ENCODE results near the gene DCLK1.
"Not testable (repeated sequence)": the region's sequence is repeated elsewhere in the genome, so short reads cannot be mapped to it uniquely, and the experiment has no call there.

Gene DCLK1

DNA sequence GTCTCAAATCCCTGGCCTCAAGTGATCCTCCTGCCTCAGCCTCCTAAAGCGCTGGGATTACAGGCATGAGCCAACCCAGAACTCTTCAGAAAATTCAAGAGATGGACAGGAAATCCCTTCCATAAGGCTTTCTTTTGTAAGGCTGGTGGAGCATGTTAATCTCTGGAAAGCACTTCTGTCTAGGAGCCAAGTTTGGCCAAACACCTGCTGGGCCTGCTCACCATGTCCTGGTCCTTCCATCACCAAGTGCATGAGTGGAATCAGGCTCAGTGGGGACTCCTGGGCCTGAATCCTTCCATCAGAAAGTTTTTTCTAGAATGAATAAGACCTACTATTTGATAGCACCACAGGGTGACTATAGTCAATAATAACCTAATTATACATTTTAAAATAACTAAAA lies 148.0 kb downstream of the DCLK1 start:
- DNase-seq = no peak

DNA sequence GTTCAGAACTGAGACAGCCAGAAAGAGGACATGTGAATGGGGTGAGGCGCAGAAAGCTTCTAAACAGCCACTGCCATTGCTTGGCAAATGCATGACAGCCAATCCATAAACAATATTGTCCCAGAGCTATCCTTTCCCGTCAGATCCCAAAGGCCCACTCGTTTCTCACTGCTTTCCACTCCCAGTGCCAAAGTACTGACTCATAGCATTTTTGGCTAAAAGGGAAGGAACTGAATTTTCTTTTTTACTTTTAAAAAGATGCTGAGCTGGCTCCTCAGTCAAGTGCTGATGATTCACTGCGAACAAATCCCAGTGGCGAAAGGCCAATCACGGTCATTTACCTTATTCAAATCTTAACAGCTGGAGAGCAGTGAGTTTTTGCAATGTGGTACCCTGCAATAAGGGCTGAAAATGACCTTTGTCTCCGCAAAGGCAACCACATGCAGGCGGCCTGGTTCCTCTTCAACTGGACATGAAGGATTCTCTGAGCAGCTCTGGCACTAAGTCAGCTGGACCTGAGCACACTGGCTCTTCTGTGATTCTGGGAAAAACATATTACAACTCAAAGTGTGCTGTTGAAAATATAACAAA lies 151.7 kb downstream of the DCLK1 start:
- DNase-seq = peak; percentile 21

DNA sequence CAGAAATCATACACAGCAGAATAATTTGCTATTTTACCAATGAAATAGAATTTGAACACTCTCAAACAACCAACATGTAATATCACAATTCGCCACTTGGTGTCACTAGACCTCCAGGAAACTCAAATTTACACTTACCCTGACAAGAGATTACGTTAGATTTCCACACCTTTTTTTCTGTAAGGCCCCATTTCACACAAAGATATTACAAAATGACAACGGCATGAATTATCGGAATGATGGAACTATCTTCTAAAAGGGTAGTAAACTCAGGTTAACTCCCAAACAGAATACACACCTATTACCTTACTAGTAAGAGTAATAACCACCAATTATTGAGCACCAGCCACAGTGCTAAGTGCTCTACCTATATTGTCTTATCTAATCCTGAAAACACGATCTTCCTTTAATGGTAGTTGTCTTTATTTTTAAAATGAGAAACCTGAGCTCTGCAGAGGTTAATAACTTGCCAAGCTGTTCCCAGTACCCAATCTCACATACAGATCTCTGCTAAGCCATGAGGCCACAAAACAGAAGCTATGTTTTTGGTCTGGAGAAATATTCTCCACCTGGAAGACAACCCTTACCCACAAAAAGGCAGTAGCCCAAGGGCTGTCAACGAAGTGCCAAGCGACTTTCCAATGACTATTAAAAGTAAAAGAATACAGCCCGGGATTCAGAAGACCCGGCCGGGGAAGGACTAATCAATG lies 152.4 kb downstream of the DCLK1 start:
- peak; percentile 44 for DNase-seq

DNA sequence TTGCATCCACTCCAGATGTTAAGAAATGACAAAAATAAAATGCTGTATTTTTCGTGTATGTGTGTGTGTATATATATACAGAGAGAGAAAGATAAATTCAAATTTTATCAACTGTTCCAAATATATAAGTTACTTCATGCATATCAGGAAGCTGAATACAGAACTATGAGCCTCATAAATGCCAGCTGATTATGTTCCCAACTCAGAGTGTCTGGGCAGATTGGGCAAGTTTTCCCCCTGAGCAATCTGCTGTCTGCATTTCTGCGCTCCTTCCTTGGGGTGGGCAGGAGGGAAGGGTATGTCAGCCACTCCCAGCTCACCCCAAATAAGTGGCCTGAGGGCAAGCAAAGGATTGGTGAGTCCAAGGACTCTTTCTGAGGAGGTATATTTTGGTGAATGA lies 154.1 kb downstream of the DCLK1 start:
- DNase-seq = no peak

DNA sequence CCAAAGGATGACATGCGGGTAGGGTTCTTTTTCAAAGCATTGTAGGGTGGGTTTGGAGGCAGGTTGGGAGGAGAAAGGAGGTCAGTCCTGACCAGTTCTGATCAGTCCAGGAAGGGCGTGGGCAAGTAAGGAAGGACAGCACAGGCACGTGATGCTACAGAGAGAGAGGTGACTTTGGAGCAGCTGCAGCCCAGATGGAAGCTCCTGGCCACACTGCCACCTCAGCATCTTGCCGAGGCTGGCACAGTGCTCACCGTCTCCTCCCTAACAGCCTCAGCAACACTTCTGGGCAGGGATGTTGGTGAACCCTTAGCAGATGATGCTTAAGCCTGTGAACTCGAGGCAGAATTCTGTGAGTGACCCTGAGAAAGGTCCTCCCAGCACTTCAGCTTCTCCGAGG lies 155.1 kb downstream of the DCLK1 start:
- no peak for DNase-seq

DNA sequence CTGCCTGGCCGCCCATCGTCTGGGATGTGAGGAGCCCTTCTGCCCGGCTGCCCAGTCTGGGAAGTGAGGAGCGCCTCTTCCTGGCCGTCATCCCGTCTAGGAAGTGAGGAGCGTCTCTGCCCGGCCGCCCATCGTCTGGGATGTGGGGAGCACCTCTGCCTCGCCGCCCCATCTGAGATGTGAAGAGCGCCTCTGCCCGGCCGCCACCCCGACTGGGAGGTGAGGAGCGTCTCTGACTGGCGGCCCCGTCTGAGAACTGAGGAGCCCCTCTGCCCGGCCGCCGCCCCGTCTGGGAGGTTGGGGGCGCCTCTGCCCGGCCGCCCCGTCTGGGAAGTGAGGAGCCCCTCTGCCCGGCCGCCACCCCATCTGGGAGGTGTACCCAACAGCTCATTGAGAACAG lies 164.2 kb downstream of the DCLK1 start:
- DNase-seq = not testable (repeated sequence)

DNA sequence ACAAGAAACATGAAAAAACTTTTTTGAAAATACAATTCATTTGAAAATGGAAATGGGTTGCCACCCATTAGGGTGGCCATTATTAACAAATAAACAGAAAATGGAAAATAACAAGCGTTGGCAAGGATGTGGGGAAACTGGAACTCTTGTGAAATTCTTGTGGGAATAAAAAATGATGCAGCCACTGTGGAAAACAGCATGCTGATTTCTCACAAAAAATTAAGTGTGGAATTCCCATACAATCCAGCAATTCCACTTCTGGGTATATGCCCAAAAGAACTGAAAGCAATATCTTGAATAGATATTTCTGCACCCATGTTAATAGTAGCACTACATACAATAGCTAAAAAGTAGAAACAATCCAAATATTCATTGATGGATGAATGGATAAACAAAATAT lies 165.2 kb downstream of the DCLK1 start:
- no peak for DNase-seq

DNA sequence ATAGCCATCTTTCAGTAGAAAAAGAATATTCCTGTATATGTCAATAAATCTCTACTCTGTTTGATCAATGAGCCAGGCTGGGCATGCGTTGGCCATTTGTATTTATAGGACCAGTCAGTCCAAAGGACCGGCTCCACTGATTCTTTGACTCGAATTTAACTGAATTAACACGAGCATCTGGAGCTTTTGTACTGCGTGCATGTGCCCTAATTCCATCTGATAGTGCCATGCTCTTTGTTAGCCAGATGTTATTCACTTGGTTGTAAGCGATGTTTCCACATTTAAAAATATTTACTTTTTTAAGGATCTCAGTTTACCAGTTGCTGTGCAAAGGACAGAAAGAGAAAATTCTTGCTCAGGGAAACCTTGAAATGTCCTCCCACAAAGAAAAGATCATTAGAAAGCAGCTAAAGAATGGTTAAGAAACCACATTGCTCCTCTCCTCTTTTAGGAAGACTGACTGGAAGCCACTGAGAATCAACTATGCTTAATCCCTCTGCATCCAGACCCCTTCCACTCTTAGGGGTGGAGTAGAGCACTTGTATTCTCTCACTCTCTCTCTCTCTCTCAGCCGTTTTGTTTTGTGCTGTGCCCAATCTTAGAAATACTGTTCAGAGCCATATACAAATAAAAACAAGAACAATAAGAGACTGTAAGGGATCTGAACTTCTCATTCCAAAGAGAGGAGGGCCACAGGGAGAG lies 165.8 kb downstream of the DCLK1 start:
- no peak for DNase-seq

DNA sequence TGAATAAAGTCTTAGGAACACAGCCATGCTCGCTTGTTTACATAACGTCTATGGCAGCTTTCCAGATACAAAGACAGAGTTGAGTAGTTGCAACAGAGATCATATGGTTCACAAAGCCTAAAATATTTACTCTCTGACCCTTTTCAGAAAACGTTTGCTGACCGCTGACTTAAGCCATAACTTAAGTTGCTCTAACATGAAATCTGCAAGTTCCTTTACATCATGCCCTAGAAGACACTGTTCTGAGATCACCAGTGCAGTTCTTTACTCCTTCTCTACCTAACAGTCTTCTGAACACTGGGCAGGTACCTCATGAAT lies 166.4 kb downstream of the DCLK1 start:
- DNase-seq = no peak

DNA sequence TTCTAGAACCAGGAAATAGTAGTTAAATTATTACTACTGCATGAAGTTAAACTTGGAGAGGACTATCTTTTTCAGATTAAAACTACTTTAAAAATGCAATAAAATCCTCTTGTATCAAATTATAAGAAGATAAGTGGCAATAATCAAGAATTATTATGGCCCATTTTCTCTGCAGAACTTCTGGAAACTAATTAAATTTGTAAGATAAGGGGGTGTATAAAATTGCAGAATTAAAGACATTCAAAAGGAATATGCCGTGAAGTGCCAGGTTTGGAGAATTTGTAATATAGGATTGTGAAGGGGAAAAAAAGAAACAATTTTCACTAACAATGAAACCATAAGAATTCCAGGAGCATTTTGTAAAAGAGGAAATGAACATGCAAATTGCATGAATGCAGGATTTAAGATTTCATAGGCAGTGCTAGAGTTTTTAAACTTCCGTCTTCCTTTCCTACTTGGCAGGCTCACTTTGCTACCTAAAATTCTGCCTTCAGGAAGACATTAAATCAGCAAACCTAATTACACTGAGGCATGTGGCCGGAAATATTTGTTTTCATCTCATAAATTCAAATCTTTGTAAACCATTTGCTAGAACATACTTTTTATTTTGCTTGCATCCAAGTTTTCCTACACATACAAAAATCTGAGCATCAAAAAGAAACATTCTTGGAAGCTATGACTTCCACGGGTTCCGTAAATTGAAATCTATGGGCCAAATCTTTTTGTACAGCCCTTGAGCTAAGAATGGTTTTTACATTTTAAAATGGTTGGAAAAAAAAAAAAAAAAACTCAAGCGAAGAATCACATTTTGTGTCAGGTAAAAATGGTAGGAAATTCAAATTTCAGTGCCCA lies 166.9 kb downstream of the DCLK1 start:
- DNase-seq = no peak

DNA sequence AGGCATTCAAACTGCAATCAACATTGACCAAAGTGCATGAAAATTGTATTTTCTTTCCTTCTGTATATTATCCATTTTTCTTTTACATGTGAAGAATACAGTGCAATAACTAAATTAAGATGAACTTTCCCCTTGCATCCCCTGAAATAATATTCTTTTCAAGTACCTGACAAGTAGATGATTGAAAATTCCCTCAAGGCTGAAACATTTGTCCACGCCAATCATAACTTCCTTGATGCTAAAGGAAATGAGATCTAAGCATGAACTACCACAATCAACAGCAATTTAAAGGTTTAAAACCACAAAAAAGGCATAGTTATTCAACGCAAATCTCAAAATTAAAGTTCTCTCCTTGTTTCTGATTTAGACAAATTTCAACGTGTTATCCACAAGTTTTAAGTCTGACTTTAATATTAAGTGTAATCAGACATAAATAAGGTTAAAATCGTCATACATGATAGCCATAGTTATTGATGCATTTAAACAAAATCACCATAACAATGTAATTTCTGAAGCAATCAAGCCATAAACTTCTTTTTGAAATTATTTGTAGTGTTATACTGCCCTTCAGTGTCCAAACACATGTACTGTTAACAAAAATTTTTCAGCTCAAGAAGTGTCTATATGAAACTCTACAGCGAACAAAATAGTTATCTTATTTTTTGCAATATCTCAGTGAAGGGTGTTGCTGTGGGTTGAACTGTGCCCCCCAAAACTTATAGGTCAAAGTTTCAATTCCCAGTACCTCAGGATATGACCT lies 169.5 kb downstream of the DCLK1 start:
- no peak for DNase-seq

DNA sequence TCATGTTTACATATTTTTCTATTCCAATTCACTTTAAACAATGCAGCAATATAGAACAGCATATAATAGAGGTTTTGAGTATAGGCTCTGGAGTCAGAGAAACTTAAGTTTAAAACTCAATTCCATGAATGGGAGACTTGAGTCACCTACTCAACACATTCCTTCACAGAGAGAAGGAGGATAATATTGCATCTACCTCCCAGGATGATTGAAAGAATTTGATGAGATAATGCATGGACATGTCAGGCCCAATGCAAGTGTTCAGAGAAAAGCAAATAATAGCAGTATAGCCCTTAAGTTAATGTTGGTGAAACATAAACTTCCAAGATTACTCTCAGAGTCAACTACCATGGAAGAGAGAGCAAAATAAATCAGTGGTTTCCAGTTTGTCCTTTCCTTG lies 170.2 kb downstream of the DCLK1 start:
- no peak for DNase-seq

DNA sequence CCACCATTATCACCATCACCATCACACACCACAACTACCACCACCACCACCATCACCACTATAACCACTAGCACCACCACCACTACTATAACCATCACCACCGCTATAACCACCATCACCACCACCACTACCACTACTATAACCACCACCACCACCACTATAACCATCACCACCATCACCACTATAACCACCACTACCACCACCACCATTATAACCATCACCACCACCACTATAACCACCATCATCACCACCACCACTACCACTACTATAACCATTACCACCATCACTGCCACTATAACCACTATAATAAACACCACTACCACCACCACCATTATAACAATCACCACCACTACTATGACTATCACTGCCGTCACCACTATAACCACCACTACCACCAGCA lies 173.2 kb downstream of the DCLK1 start:
- no peak for DNase-seq

DNA sequence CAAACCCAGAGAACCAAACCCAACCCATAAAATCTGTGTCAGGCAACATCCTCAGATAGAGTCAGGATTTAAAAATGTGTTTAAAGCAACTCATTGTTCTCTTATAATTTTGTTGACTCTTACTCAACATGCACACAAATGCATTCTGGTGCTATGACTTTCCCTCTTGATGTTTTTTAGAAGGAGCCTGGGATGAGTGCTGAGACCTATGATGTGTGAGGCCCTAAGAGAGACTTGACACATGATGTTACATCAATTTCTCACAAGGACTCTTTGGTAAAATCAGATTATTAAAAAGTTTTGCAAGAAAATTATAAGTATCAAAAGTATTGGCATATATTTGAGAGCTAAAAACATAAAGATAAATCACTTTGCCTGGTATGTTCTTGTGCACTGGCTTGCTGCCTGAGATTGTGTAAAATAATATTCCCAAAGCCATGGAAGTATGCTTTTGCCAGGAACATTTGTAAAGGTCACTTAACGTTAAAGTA lies 173.9 kb downstream of the DCLK1 start:
- no peak for DNase-seq

DNA sequence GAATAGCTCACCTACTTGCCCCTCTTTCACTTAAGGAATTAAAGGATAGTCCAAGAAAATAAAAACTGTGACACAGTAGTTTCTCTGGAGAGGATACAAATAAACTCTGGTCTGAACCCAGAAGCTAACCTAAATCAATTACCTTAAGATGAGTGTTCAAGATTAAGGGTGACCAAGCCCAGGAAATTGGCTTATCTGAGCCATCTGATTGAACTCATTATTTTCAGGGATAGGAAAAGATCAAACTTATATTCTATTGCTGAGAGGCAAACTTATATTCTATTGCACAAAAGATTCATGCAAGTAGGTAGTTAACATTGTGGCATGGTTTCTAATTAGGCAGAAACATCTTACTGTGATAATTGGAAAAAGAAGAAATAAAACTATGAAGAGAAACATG lies 175.1 kb downstream of the DCLK1 start:
- DNase-seq = no peak

DNA sequence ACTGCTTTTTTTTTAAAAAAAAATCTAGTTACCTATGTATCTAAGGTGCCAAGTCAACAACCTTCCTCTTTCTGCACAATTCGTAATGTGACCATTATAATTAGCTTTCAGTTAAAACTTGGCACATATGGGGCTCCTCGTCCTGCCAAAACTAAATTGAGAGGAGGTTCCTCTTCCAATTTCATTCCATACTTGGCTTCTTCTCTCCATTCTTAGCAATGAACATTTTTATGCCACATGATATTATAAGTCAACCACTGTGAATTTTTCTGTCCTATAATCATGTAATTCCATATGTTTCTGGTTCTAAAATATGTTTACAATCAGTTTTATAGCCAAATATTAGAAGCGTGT lies 177.0 kb downstream of the DCLK1 start:
- DNase-seq = no peak

DNA sequence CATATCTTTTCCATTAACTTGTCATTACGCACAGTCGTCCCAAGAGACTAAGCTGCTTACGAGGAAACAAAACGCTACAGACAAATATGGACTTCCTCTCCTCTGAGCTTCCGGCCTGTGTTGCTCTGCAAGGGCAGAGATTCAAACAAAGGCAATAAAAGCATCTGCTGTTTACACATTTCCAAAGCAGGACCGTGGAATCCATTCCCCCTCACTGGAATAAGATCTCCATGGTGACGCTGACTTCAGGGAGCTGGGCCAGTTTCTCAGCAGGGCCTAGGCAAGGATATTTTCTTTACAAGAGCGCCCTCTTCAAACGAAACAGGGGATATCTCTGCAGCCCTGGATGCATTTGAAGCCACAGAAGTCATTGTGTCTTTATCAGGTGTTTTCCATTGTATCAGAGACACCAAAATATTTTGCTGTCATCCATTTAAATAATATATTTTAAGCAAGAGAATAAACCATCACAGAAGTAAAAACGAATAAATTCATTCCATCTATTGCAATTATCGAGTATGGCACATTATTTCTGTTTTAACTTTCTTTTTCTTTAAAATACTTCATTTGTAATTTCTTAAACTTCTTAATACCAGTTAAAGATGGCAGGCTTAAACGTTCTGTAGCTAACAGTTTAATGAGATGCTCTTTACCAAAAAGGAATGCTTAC lies 177.5 kb downstream of the DCLK1 start:
- no peak for DNase-seq

DNA sequence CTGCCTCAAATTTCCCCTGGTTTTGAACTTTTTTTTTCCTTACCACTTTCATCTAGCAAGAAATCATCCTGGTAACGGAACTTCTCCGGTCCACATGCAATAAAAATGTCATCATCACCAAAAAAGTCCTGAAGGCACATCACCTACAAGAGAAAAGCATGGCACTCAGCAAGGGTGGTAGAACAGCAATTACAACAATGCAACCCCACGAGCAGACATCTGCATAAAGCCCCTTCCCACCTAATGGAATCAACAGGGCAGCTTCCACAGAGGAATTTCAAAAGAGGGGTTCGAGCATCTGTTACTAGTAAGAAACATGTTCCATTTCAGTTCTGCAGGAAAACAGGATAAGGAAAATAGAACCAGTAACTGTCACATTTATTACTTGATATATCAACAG lies 183.9 kb downstream of the DCLK1 start:
- no peak for DNase-seq

DNA sequence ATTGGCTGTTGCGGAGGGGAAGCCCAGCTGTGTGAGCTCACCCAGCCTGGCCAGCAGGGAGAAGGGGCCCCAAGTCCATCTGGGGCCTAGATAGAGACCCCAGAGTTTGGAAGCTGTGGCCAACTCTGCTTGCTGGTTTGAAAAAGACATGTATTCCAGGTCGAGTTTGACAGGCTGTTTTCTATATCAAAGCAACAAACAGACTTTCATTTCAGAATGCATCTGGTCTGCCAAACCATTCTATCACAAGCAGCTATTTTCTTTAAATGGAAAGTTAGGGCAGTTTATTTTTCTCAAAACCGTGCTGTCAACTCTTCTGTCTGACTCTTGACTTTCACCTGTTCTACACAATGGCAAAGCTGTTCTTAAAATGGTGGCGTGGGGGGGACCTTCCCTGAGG lies 185.8 kb downstream of the DCLK1 start:
- DNase-seq = no peak

DNA sequence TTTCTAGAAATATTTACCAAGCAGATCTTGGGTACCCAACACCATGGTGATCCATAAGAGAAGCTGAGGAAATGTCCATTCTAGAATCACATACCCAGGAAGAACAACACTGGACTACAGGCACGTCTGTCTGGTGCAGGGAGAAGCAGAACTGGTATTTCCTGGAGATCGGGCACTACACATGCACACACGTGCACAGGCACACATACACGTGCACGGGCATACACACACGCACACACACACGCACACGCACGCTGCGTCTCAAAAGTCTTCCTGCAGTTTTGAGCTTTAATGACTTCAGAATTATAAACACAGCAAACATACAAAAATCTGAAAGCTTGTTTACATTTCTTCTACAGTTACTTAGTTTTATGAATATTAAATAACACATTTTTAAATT lies 189.8 kb downstream of the DCLK1 start:
- no peak for DNase-seq

DNA sequence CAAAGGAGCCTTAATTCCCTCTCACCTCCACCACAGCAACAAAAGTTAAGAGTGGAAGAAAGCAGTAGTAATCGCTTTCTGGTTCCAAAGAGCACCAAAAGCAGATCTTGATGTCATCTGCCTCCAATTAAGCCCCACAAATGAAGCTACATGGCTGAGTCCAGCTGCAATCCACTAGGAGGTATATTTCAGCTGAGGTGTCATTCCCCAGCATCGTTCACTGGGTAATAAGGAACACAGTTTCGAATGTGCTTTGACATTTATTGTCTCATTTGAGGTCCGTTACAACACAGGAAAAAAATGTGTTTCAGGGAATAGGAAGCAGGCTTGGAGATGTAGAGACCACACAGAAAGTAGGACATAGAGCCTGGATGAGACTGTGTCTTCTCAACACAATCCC lies 190.4 kb downstream of the DCLK1 start:
- no peak for DNase-seq

DNA sequence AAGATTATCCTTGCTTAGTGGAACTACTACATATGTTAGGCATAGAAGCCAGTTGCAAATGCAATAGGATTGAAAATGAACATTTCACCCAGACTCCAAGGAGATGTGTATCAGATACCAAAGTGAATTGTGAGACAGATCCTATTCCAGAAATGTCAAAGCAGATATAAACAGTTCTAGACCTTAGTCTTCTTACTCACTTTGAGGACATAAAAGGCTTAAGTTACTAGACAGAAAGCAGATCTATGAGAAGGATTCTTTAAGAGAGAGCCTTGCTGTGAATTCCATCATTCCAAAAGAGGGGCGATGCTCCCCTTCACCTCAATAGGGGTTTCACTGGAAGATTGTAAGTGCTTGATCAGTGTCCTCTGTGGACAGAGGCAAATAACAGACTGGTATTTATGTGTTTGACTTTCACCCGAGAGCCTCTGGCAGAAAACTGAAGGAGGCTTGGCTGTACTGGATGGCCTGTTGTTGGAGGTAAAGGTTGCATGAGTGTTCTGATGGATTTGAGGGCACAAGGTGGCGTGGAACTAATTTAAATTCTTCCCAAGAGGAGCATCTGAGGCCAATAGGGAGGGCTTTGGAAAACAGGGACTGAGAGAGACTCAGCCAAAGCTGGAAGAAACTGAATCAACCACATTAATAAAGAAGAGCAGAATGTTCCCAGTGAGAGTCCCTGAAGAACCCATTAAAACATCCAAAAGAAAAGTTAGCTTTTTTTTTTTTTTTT lies 194.8 kb downstream of the DCLK1 start:
- no peak for DNase-seq
